Effector memory CD8-positive, alpha-beta T cell (primary cell): ENCODE data around the gene KANTR.
"Not testable (repeated sequence)": the region's sequence is repeated elsewhere in the genome, so short reads cannot be mapped to it uniquely, and the experiment has no call there.

Source experiments
- ATAC-seq: fragments of 150-1000 bp; cut with Tn5 transposase; replicated peaks from 2 replicates; pipeline ENCODE4 v1.10.0; 2021; ENCODE audit warnings: mild to moderate bottlenecking, moderate library complexity
- DNase-seq, 3 experiments: peaks; one replicate each; pipeline ENCODE4 v3.0.0; 2021
- H3K27ac Mint-ChIP-seq, 2 donors: one replicate each; pipeline ENCODE4 v1.8.0; 2022; ENCODE audit warnings: mild to moderate bottlenecking in 2 of 2, mixed read lengths in 2 of 2, moderate library complexity in 2 of 2
- H3K27me3 Mint-ChIP-seq, 2 donors: one replicate each; pipeline ENCODE4 v1.8.0; 2022; ENCODE audit warnings: mixed read lengths in 2 of 2
- H3K36me3 Mint-ChIP-seq: one replicate; pipeline ENCODE4 v1.8.0; 2022; ENCODE audit warnings: mild to moderate bottlenecking, moderate library complexity, mixed read lengths; ENCODE audit not compliant: insufficient read depth
- H3K4me1 Mint-ChIP-seq, 2 donors: one replicate each; pipeline ENCODE4 v1.8.0; 2022; ENCODE audit warnings: low read depth in 2 of 2, mixed read lengths in 2 of 2
- H3K4me3 Mint-ChIP-seq, 2 donors: one replicate each; pipeline ENCODE4 v1.8.0; 2022; ENCODE audit warnings: mild to moderate bottlenecking in 2 of 2, mixed read lengths in 2 of 2, moderate library complexity in 2 of 2
- H3K9me3 Mint-ChIP-seq, 2 donors: one replicate each; pipeline ENCODE4 v1.8.0; 2022; ENCODE audit warnings: mixed read lengths in 2 of 2

Gene KANTR

GRCh38 chrX:53125506-53125905, 31.6 kb downstream of the KANTR start:
- Mint-ChIP-seq H3K27me3 (no peaks in the 10 kb centered on the region), H3K36me3 (no peaks in the 10 kb centered on the region), H3K4me1 (peaks cover 8 to 16% of the 10 kb centered on the region in 2 donors), H3K27ac (peak overlapping the region in 1 of 2 donors; percentile 78), H3K4me3 (no peak overlapping the region), H3K9me3 (no peaks in the 10 kb centered on the region)
- ATAC-seq (no peak), DNase-seq (no peak)

- Mint-ChIP-seq H3K4me3 (no peak overlapping the region), H3K27me3 (no peaks in the 10 kb centered on the region), H3K4me1 (peaks cover 8 to 16% of the 10 kb centered on the region in 2 donors), H3K9me3 (no peaks in the 10 kb centered on the region), H3K27ac (peak overlapping the region in 1 of 2 donors; percentile 28), H3K36me3 (no peaks in the 10 kb centered on the region)
- no peak for DNase-seq
- ATAC-seq = no peak
These were observed 32.4 kb downstream of the KANTR start for GRCh38 chrX:53126377-53126776.

GRCh38 chrX:53128097-53128749, 34.3 kb downstream of the KANTR start:
- DNase-seq = no peak
- H3K36me3 Mint-ChIP-seq = peaks cover 8% of the 10 kb centered on the region
- peaks cover 8 to 16% of the 10 kb centered on the region in 2 donors for H3K4me1 Mint-ChIP-seq
- no peak overlapping the region for H3K4me3 Mint-ChIP-seq
- H3K27me3 Mint-ChIP-seq = no peaks in the 10 kb centered on the region
- ATAC-seq = no peak
- H3K9me3 Mint-ChIP-seq = no peaks in the 10 kb centered on the region
- H3K27ac Mint-ChIP-seq = no peak overlapping the region

DNA sequence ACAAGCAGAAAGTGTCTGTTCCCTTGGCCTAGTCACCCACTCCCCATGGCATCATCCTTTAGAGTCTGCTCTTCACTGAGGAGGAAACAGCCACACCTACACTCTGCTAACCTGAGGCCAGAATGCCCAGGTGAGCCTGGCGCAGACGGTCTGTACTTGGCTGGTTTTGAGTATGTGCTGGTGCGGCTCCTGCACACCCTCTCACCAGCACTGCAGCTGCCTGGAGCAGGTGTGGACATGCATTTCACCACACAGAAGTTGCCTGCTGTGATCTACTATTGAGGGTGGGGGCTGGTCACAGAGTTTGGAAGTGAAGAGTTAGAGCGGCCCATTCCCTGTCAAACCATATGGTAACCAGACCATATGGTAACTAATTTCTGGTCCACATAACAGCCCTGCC, 39.5 kb downstream of the KANTR start:
- DNase-seq (no peak), ATAC-seq (no peak)
- H3K4me1 Mint-ChIP-seq = no peaks in the 10 kb centered on the region
- H3K36me3 Mint-ChIP-seq = peaks cover 8% of the 10 kb centered on the region
- no peak overlapping the region for H3K4me3 Mint-ChIP-seq
- no peaks in the 10 kb centered on the region for H3K9me3 Mint-ChIP-seq
- H3K27me3 Mint-ChIP-seq = no peaks in the 10 kb centered on the region
- H3K27ac Mint-ChIP-seq = no peak overlapping the region

GRCh38 chrX:53135581-53135980, 41.6 kb downstream of the KANTR start:
- H3K36me3 Mint-ChIP-seq = peaks cover 8% of the 10 kb centered on the region
- H3K4me3 Mint-ChIP-seq = no peak overlapping the region
- H3K9me3 Mint-ChIP-seq = no peaks in the 10 kb centered on the region
- no peak overlapping the region for H3K27ac Mint-ChIP-seq
- no peaks in the 10 kb centered on the region for H3K27me3 Mint-ChIP-seq
- ATAC-seq = no peak
- H3K4me1 Mint-ChIP-seq = no peaks in the 10 kb centered on the region
- no peak for DNase-seq

DNA sequence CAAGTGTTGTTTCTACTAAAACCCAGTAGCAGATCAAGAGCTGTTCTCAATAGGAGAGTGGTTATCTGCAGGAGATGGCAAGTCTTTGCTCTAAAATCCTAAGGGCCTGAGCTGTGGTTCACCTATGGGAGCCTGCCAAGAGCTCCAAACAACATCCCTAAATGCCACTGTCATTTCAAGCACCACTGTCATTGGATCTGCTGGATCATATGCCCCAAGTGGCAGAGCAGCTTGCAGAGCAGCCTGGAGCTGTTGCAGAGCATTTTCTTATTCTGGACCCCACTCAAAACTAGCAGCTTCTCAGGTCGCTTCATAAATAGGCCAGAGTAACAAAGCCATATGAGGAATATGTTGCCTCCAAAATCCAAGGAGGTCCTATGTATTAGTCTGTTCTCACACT, 59.6 kb downstream of the KANTR start:
- no peak overlapping the region for H3K27ac Mint-ChIP-seq

DNA sequence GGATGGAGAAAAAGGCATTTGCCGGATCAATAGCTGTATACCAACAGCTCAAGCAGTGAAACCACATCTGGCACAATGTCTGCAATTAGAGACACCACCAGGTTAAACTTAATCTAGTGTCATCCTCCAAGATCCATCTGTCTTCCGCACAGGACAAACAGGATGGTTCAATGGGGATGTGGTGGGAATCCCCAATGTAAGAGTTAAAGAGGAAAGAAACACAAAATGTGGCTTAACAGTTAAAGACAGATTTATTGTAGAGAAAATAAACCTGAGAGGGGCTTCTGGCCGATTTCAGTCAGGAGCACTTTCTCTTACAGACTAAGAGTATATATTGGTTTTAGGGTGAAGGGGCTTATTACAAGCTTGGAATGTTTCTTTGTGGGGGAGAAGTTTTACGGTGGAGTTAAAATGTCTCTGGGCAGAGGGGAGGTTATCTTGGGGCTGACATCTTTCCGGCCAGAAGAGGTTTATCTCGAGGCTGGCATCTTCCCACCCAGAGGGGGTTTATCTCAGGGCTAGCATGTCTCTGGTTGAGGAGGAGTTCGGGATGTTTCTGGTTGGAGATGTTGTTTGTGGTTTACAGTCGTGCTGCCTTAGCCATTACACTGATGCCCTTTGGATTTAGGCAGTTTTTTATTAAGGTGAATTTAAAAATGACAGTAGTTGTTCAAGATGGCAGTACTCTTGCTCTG, 61.7 kb downstream of the KANTR start:
- H3K27me3 Mint-ChIP-seq = no peaks in the 10 kb centered on the region
- H3K9me3 Mint-ChIP-seq = no peaks in the 10 kb centered on the region
- no peak for DNase-seq
- H3K36me3 Mint-ChIP-seq = no peaks in the 10 kb centered on the region
- H3K4me1 Mint-ChIP-seq = peaks cover 0 to 3% of the 10 kb centered on the region in 2 donors
- no peak overlapping the region for H3K27ac Mint-ChIP-seq
- no peak overlapping the region for H3K4me3 Mint-ChIP-seq
- ATAC-seq = no peak

More for the DNA sequence above, 59.6 kb downstream of the KANTR start:
- Mint-ChIP-seq H3K4me1 (no peaks in the 10 kb centered on the region), H3K9me3 (no peaks in the 10 kb centered on the region), H3K36me3 (no peaks in the 10 kb centered on the region), H3K27me3 (no peaks in the 10 kb centered on the region), H3K4me3 (no peak overlapping the region)
- ATAC-seq (no peak), DNase-seq (no peak)

GRCh38 chrX:53156207-53156596, 62.3 kb downstream of the KANTR start:
- H3K36me3 Mint-ChIP-seq = no peaks in the 10 kb centered on the region
- H3K4me3 Mint-ChIP-seq = no peak overlapping the region
- no peaks in the 10 kb centered on the region for H3K9me3 Mint-ChIP-seq
- no peaks in the 10 kb centered on the region for H3K27me3 Mint-ChIP-seq
- H3K4me1 Mint-ChIP-seq = peaks cover 0 to 3% of the 10 kb centered on the region in 2 donors
- DNase-seq = no peak
- ATAC-seq = no peak
- H3K27ac Mint-ChIP-seq = no peak overlapping the region

DNA sequence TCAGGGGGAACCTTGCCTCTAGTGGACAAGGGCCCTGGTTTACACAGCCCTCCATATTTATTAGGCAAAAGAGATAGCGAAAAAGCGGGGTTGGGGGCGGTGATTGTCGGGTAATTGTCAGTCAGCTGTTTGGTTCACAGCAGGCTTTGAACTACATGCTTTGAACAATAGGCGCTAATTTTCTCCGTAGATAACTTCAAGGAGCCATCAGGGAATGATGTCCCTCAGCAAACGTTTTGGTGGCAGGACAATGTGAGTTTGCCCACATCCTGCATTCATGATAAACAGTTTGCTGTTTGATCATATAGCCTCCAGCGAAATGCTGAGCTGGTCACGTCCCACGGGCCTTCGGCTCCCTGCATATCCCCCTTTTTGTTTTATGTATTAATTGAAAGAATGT, 65.2 kb downstream of the KANTR start:
- peaks cover 0 to 3% of the 10 kb centered on the region in 2 donors for H3K4me1 Mint-ChIP-seq
- H3K27me3 Mint-ChIP-seq = no peaks in the 10 kb centered on the region
- H3K9me3 Mint-ChIP-seq = no peaks in the 10 kb centered on the region
- ATAC-seq (no peak), DNase-seq (no peak)
- H3K4me3 Mint-ChIP-seq = no peak overlapping the region
- no peak overlapping the region for H3K27ac Mint-ChIP-seq
- no peaks in the 10 kb centered on the region for H3K36me3 Mint-ChIP-seq

- no peaks in the 10 kb centered on the region for H3K27me3 Mint-ChIP-seq
- no peaks in the 10 kb centered on the region for H3K36me3 Mint-ChIP-seq
- DNase-seq (no peak), ATAC-seq (no peak)
- no peak overlapping the region for H3K27ac Mint-ChIP-seq
- no peaks in the 10 kb centered on the region for H3K9me3 Mint-ChIP-seq
- peaks cover 0 to 3% of the 10 kb centered on the region in 2 donors for H3K4me1 Mint-ChIP-seq
- H3K4me3 Mint-ChIP-seq = no peak overlapping the region
These were observed 66.5 kb downstream of the KANTR start for GRCh38 chrX:53160297-53160983.

GRCh38 chrX:53163436-53163835, 69.5 kb downstream of the KANTR start:
- no peak for ATAC-seq
- Mint-ChIP-seq H3K36me3 (no peaks in the 10 kb centered on the region), H3K9me3 (no peaks in the 10 kb centered on the region), H3K4me1 (peaks cover 0 to 3% of the 10 kb centered on the region in 2 donors), H3K27me3 (no peaks in the 10 kb centered on the region), H3K27ac (no peak overlapping the region), H3K4me3 (no peak overlapping the region)
- no peak for DNase-seq

- H3K27ac Mint-ChIP-seq, DNase-seq, H3K27me3 Mint-ChIP-seq, H3K36me3 Mint-ChIP-seq, H3K4me3 Mint-ChIP-seq, H3K9me3 Mint-ChIP-seq, ATAC-seq, H3K4me1 Mint-ChIP-seq: not testable (repeated sequence)
These were observed 70.6 kb downstream of the KANTR start for GRCh38 chrX:53164566-53164965.

DNA sequence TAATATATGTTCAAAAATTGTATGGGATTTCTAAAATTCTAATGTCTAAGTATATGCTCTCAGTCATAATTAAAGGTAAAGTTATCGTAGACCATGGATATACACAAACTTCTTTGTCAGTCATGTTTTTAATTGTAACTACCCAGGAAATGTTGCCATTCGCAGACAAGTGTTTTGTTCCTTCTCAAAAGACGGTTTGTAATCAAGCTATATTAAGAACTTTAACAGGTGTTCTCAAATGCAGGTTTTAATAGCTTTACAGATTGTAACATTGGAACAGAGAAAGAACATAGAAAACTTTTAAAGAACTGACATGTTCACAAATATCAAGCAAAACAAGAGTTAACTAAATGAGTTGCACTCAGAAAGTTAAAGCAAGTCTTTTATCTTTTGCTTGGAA, 72.2 kb downstream of the KANTR start:
- H3K36me3 Mint-ChIP-seq = no peaks in the 10 kb centered on the region
- H3K9me3 Mint-ChIP-seq = no peaks in the 10 kb centered on the region
- H3K4me3 Mint-ChIP-seq = no peak overlapping the region
- H3K27me3 Mint-ChIP-seq = no peaks in the 10 kb centered on the region
- DNase-seq (no peak), ATAC-seq (no peak)
- H3K4me1 Mint-ChIP-seq = no peaks in the 10 kb centered on the region
- no peak overlapping the region for H3K27ac Mint-ChIP-seq

DNA sequence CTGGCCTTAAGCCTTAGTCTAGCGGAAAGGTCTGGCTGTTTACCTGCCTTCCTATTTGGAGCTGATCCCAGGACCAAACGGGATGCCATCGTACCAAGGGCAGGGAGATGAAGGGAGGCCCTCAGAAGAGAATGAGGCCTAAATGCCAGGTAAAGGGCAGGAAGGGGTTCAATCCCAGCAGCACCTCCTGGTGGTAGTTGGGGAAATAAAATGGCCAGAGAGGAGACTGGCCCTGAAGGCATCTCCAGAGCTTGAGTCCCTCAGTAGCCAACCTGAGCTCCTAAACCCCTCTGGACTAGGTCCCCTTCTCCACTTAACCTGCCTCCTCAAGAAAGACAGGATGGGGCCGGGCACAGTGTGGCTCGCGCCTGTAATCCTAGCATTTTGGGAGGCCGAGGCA, 77.4 kb downstream of the KANTR start:
- no peak for ATAC-seq
- H3K9me3 Mint-ChIP-seq = peaks cover 4 to 6% of the 10 kb centered on the region in 2 donors
- no peak overlapping the region for H3K27ac Mint-ChIP-seq
- DNase-seq = no peak
- no peaks in the 10 kb centered on the region for H3K36me3 Mint-ChIP-seq
- no peaks in the 10 kb centered on the region for H3K4me1 Mint-ChIP-seq
- no peak overlapping the region for H3K4me3 Mint-ChIP-seq
- H3K27me3 Mint-ChIP-seq = no peaks in the 10 kb centered on the region
